GM23338 (cell line): ENCODE measurements around the gene NRSN2. TPM values are rescaled to one million over a fixed set of nuclear protein-coding genes. Genes with fewer than 3 reads are reported as not detected.

ENCODE experiments used
- ATAC-seq: fragments of 200-7000 bp; cut with Tn5 transposase; 3 replicates; pipeline ENCODE4 v1.9.1; 2020
- DNase-seq: peaks from one replicate; pipeline ENCODE4 v3.0.0-alpha.2; 2015; ENCODE audit warnings: low spot score
- H2AFZ ChIP-seq: fragments of 200-600 bp; sonication (generic); 2 replicates; pipeline ENCODE4 v1.8.0; 2016; ENCODE audit warnings: antibody characterized with exemption, mild to moderate bottlenecking, moderate library complexity
- H3F3A ChIP-seq: fragments of 200-600 bp; sonication (generic); replicated peaks from 2 replicates; pipeline ENCODE4 v1.8.0; 2017; ENCODE audit warnings: antibody characterized with exemption, mixed run types, low read depth
- H3K27ac ChIP-seq: fragments of 200-600 bp; sonication (generic); 2 replicates; pipeline ENCODE4 v1.6.1; 2016; ENCODE audit warnings: low read depth
- H3K27me3 ChIP-seq: fragments of 200-600 bp; sonication (generic); 2 replicates; pipeline ENCODE4 v1.8.0; 2016; ENCODE audit warnings: mild to moderate bottlenecking, mixed run types, moderate library complexity; ENCODE audit not compliant: insufficient read depth
- H3K36me3 ChIP-seq: fragments of 200-600 bp; sonication (generic); 2 replicates; pipeline ENCODE4 v1.8.0; 2016; ENCODE audit warnings: mild to moderate bottlenecking; ENCODE audit not compliant: insufficient read depth
- H3K4me1 ChIP-seq: fragments of 200-600 bp; sonication (generic); 2 replicates; pipeline ENCODE4 v1.8.0; 2016; ENCODE audit warnings: mild to moderate bottlenecking, moderate library complexity; ENCODE audit not compliant: insufficient read depth
- H3K4me2 ChIP-seq: fragments of 200-600 bp; sonication (generic); 2 replicates; pipeline ENCODE4 v1.7.1; 2017; ENCODE audit warnings: mixed run types
- H3K4me3 ChIP-seq: fragments of 200-600 bp; sonication (generic); 2 replicates; pipeline ENCODE4 v1.6.1; 2016; ENCODE audit warnings: mixed run types
- H3K79me2 ChIP-seq: fragments of 200-600 bp; sonication (generic); replicated peaks from 2 replicates; pipeline ENCODE4 v1.8.0; 2017; ENCODE audit warnings: mild to moderate bottlenecking; ENCODE audit not compliant: insufficient read depth
- H3K9me2 ChIP-seq: fragments of 200-600 bp; sonication (generic); 2 replicates; pipeline ENCODE4 v1.8.0; 2017; ENCODE audit not compliant: insufficient read depth
- H4K20me1 ChIP-seq: fragments of 200-600 bp; sonication (generic); replicated peaks from 2 replicates; pipeline ENCODE4 v1.8.0; 2017; ENCODE audit warnings: mild to moderate bottlenecking; ENCODE audit not compliant: insufficient read depth
- H3K27ac Mint-ChIP-seq: 2 replicates; pipeline ENCODE4 v1.8.0; 2020; ENCODE audit warnings: inconsistent platforms, mild to moderate bottlenecking, moderate library complexity, mixed read lengths
- H3K27me3 Mint-ChIP-seq: 3 replicates; pipeline ENCODE4 v1.8.0; 2022; ENCODE audit warnings: low read depth, mild to moderate bottlenecking, moderate library complexity, mixed read lengths, inconsistent platforms; ENCODE audit not compliant: insufficient read depth, poor library complexity
- H3K36me3 Mint-ChIP-seq: 3 replicates; pipeline ENCODE4 v1.8.0; 2021; ENCODE audit warnings: low read depth, mild to moderate bottlenecking, inconsistent platforms, moderate library complexity, mixed read lengths
- H3K4me1 Mint-ChIP-seq: 3 replicates; pipeline ENCODE4 v1.8.0; 2020; ENCODE audit warnings: mild to moderate bottlenecking, inconsistent platforms, mixed read lengths
- H3K4me3 Mint-ChIP-seq: 3 replicates; pipeline ENCODE4 v1.8.0; 2021; ENCODE audit warnings: moderate library complexity, mild to moderate bottlenecking, inconsistent platforms, mixed read lengths
- H3K9me3 Mint-ChIP-seq: 3 replicates; pipeline ENCODE4 v1.8.0; 2020; ENCODE audit warnings: moderate library complexity, mild to moderate bottlenecking, inconsistent platforms, mixed read lengths
- CREB1 ChIP-seq: fragments of 250-450 bp; sonication (Bioruptor Pico); IDR thresholded peaks from 2 replicates; pipeline ENCODE4 v1.5.0; 2020; ENCODE audit warnings: low read depth, mild to moderate bottlenecking, moderate library complexity
- ETS1 ChIP-seq: IDR thresholded peaks from 2 replicates; pipeline ENCODE4 v1.6.1; 2016; ENCODE audit warnings: antibody characterized with exemption
- EZH2 ChIP-seq: fragments of 200-600 bp; sonication (generic); IDR thresholded peaks from one replicate; pipeline ENCODE4 v1.8.0; 2017; ENCODE audit warnings: antibody characterized with exemption, mild to moderate bottlenecking, low read depth; ENCODE audit not compliant: unreplicated experiment
- EZH2phosphoT487 ChIP-seq: fragments of 200-600 bp; sonication (generic); IDR thresholded peaks from one replicate; pipeline ENCODE4 v1.8.1; 2018; ENCODE audit warnings: antibody characterized with exemption; ENCODE audit not compliant: unreplicated experiment
- JUNB ChIP-seq: IDR thresholded peaks from one replicate; pipeline ENCODE4 v1.6.1; 2016; ENCODE audit warnings: antibody characterized with exemption; ENCODE audit not compliant: unreplicated experiment
- NANOG ChIP-seq: IDR thresholded peaks from 2 replicates; pipeline ENCODE4 v1.6.1; 2016; ENCODE audit warnings: antibody characterized with exemption, borderline replicate concordance
- POLR2AphosphoS5 ChIP-seq: IDR thresholded peaks from 2 replicates; pipeline ENCODE4 v1.6.1; 2016; ENCODE audit warnings: antibody characterized with exemption, low read depth
- STAT1 ChIP-seq: IDR thresholded peaks from one replicate; pipeline ENCODE4 v1.6.1; 2016; ENCODE audit warnings: antibody characterized with exemption; ENCODE audit not compliant: unreplicated experiment
- ZNF114 ChIP-seq: fragments of 250-450 bp; sonication (Bioruptor Pico); IDR thresholded peaks from 2 replicates; pipeline ENCODE4 v1.5.0; 2020; ENCODE audit warnings: mild to moderate bottlenecking, moderate library complexity
- ZNF331 ChIP-seq: fragments of 250-450 bp; sonication (Bioruptor Pico); IDR thresholded peaks from 2 replicates; pipeline ENCODE4 v1.5.0; 2020; ENCODE audit warnings: low read depth, mild to moderate bottlenecking, moderate library complexity
- ZNF462 ChIP-seq: fragments of 250-450 bp; sonication (Bioruptor Pico); IDR thresholded peaks from 2 replicates; pipeline ENCODE4 v1.5.0; 2020; ENCODE audit warnings: mild to moderate bottlenecking, moderate library complexity
- polyA plus RNA-seq: library from polyadenylated mRNA; unstranded; fragments of >200 nt; fragmentation: Nextera tagmentation; extraction: Ambion mirVana; gene quantifications from 2 replicates; pipeline ENCODE4 v1.2.1, GENCODE V29; 2016
- total RNA-seq: library from RNA; depleted of rRNA; stranded (reverse); fragments of >200 nt; shearing (Covaris generic); gene quantifications from 2 replicates; pipeline ENCODE4 v1.2.3, GENCODE V29; 2014
- TF ChIP-seq, protein P1 (sequence below), 2 experiments: fragments of 200-600 bp in 1 of 2; sonication (generic) in 1 of 2; conservative IDR thresholded peaks; 2 replicates each; pipeline versions ENCODE4 v1.5.1 to v1.6.1; 2016 to 2017; ENCODE audit warnings: antibody characterized with exemption in 2 of 2, low read depth in 2 of 2, mild to moderate bottlenecking in 2 of 2, moderate library complexity in 1 of 2
- TF ChIP-seq, protein P2 (sequence below): IDR thresholded peaks from one replicate; pipeline ENCODE4 v1.6.1; 2018; ENCODE audit warnings: antibody characterized with exemption; ENCODE audit not compliant: unreplicated experiment

NRSN2 gene
- total and polyA plus RNA-seq, 2 experiments from 2014 or later: 14.4 to 17.9 TPM

- H3F3A ChIP-seq: 0 out of 2 replicates have a peak, but pooled peaks cover 7% of the 10 kb centered on the region
- H3K27ac ChIP-seq: no peak overlapping the region
- TF ChIP-seq ZNF114 (CRISPR knock-in tag) (no peak), EZH2phosphoT487 (no peak), ZNF331 (no peak), ETS1 (no peak), JUNB (no peak), ZNF462 (CRISPR knock-in tag) (no peak), NANOG (no peak), CREB1 (no peak), STAT1 (no peak), POLR2AphosphoS5 (no peak), EZH2 (no peak)
- TF ChIP-seq, protein P1, sequence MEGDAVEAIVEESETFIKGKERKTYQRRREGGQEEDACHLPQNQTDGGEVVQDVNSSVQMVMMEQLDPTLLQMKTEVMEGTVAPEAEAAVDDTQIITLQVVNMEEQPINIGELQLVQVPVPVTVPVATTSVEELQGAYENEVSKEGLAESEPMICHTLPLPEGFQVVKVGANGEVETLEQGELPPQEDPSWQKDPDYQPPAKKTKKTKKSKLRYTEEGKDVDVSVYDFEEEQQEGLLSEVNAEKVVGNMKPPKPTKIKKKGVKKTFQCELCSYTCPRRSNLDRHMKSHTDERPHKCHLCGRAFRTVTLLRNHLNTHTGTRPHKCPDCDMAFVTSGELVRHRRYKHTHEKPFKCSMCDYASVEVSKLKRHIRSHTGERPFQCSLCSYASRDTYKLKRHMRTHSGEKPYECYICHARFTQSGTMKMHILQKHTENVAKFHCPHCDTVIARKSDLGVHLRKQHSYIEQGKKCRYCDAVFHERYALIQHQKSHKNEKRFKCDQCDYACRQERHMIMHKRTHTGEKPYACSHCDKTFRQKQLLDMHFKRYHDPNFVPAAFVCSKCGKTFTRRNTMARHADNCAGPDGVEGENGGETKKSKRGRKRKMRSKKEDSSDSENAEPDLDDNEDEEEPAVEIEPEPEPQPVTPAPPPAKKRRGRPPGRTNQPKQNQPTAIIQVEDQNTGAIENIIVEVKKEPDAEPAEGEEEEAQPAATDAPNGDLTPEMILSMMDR (conservative IDR thresholded peaks at IDR 0.05; ENCODE audit: low read depth in 2 of 2): no peak
- TF ChIP-seq, protein P2, sequence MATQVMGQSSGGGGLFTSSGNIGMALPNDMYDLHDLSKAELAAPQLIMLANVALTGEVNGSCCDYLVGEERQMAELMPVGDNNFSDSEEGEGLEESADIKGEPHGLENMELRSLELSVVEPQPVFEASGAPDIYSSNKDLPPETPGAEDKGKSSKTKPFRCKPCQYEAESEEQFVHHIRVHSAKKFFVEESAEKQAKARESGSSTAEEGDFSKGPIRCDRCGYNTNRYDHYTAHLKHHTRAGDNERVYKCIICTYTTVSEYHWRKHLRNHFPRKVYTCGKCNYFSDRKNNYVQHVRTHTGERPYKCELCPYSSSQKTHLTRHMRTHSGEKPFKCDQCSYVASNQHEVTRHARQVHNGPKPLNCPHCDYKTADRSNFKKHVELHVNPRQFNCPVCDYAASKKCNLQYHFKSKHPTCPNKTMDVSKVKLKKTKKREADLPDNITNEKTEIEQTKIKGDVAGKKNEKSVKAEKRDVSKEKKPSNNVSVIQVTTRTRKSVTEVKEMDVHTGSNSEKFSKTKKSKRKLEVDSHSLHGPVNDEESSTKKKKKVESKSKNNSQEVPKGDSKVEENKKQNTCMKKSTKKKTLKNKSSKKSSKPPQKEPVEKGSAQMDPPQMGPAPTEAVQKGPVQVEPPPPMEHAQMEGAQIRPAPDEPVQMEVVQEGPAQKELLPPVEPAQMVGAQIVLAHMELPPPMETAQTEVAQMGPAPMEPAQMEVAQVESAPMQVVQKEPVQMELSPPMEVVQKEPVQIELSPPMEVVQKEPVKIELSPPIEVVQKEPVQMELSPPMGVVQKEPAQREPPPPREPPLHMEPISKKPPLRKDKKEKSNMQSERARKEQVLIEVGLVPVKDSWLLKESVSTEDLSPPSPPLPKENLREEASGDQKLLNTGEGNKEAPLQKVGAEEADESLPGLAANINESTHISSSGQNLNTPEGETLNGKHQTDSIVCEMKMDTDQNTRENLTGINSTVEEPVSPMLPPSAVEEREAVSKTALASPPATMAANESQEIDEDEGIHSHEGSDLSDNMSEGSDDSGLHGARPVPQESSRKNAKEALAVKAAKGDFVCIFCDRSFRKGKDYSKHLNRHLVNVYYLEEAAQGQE: no peak
- Mint-ChIP-seq H3K36me3 (no peaks in the 10 kb centered on the region), H3K27me3 (peaks cover 21% of the 10 kb centered on the region), H3K9me3 (no peaks in the 10 kb centered on the region; the same call in 2 of the 3 replicates), H3K4me1 (peaks cover 13% of the 10 kb centered on the region), H3K4me3 (no peak overlapping the region; the same call in 2 of the 3 replicates), H3K27ac (peak overlapping the region; percentile 59)
- H2AFZ ChIP-seq: peak overlapping the region; percentile 14; the same call in 1 of the 2 replicates
- DNase-seq (peak; percentile 32), ATAC-seq (no peak)
- H3K79me2 ChIP-seq: no peaks in the 10 kb centered on the region
- H3K27me3 ChIP-seq: no peaks in the 10 kb centered on the region
- H3K36me3 ChIP-seq: no peaks in the 10 kb centered on the region
- H3K4me3 ChIP-seq: no peak overlapping the region
- H3K4me2 ChIP-seq: no peak overlapping the region
- no peaks in the 10 kb centered on the region for H4K20me1 ChIP-seq
- no peaks in the 10 kb centered on the region for H3K9me2 ChIP-seq
- H3K4me1 ChIP-seq: peaks cover 10% of the 10 kb centered on the region
These were observed 18.2 kb downstream of the NRSN2 start for GRCh38 chr20:364905-365794.
